ENCODE results near the gene DCBLD2. TPM values are rescaled to one million over a fixed set of nuclear protein-coding genes. Genes with fewer than 3 reads are reported as not detected.
"Not testable (repeated sequence)": the region's sequence is repeated elsewhere in the genome, so short reads cannot be mapped to it uniquely, and the experiment has no call there.

DCBLD2 gene
- total RNA-seq, 2 donors from 2014 or later: 26.4 to 151 TPM

DNA sequence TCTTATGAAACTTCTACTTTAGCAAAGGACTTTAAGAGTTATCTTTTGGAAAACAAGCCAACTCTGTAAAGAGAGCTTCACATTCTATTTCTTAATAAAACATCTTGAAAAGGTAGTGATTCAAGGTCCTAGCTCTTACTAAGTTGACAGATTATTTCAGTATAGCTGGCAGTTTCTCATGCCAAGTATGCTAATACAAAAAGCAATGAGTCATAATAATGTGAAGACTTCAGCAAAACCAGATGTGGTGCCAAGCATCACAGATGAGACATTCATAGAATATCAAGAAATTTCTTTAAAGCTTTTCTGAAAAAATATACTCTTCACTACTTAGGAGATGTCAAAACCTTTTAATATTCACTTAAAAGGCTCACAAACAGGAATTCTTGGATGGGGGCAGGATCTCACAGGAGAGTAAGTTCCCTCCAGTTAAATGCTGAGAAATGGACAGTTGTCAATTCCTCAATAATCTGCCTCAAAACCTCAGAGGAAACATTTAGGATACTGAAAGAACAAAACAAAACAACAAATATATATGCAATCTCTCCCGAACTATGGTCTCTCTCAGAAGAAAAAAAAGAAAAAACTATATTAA is 45.6 kb downstream of the DCBLD2 start:
- intact Hi-C loops (cut with DNase I): no loop called here
- Histone ChIP-seq H3K9me3 (no peaks in the 10 kb centered on the region), H3K4me3 (no peak overlapping the region), H3K27me3 (replicated peaks; ENCODE audit: insufficient read depth) (no peaks in the 10 kb centered on the region), H3K4me1 (replicated peaks) (no peaks in the 10 kb centered on the region), H3K27ac (no peak overlapping the region), H3K36me3 (no peaks in the 10 kb centered on the region)
- no peak for DNase-seq (ENCODE audit: low spot score)
- TF ChIP-seq CTCF (IDR thresholded peaks at IDR 0.05) (no peak), POLR2AphosphoS5 (IDR thresholded peaks at IDR 0.05) (no peak), POLR2A (IDR thresholded peaks at IDR 0.05) (no peak)
- WGBS: 81% methylated on average over 1 of the region's 1 CpG

- H3K4me3 ChIP-seq: no peak overlapping the region
- H3K27me3 ChIP-seq (replicated peaks; ENCODE audit: insufficient read depth): no peaks in the 10 kb centered on the region
- intact Hi-C loops (cut with DNase I): no loop called here
- 97% methylated on average over 1 of the region's 1 CpG for WGBS
- no peaks in the 10 kb centered on the region for H3K36me3 ChIP-seq
- TF ChIP-seq POLR2AphosphoS5 (IDR thresholded peaks at IDR 0.05) (no peak), POLR2A (IDR thresholded peaks at IDR 0.05) (no peak), CTCF (IDR thresholded peaks at IDR 0.05) (no peak)
- H3K27ac ChIP-seq: no peak overlapping the region
- H3K4me1 ChIP-seq (replicated peaks): no peaks in the 10 kb centered on the region
- no peak for DNase-seq (ENCODE audit: low spot score)
- no peaks in the 10 kb centered on the region for H3K9me3 ChIP-seq
Observed at GRCh38 chr3:98848108-98848507, 53.4 kb downstream of the DCBLD2 start.

GRCh38 chr3:98846101-98846500 is 55.4 kb downstream of the DCBLD2 start:
- Histone ChIP-seq H3K36me3 (no peaks in the 10 kb centered on the region), H3K9me3 (no peaks in the 10 kb centered on the region), H3K4me3 (no peak overlapping the region), H3K27ac (no peak overlapping the region), H3K27me3 (replicated peaks; ENCODE audit: insufficient read depth) (no peaks in the 10 kb centered on the region), H3K4me1 (replicated peaks) (no peaks in the 10 kb centered on the region)
- TF ChIP-seq POLR2A (IDR thresholded peaks at IDR 0.05) (no peak), CTCF (IDR thresholded peaks at IDR 0.05) (no peak), POLR2AphosphoS5 (IDR thresholded peaks at IDR 0.05) (no peak)
- intact Hi-C loops (cut with DNase I): no loop called here
- no peak for DNase-seq (ENCODE audit: low spot score)

DNA sequence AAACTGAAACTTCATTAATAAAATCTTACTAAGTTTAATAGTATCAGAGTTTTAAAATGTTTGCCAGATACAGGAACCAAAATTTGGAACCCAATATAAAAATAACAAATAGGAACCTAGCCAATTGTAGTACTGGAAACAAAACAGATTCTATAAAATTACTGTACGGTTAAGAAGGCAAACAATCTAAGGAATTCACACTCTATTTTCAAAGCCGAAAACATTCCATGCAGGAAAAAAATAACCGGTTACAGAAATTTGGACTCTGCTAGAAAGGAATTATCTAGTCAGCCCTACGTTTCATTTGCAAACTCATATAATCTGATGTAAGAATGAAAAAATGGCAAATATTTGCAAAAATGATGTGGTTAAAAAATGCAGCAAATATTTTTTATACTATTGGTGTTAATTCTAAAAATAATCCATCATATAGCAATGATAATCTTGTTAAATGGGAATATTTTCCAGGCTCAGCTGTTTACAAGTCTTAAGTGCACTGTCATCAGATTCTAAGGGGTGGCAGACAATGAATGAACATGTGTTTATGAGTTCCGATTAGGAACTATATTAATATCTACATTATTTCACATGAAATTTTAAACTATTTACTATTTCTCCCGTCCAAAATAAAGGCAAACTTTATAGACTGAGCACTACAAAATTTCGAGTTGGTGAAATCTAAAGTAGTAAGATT is 58.1 kb downstream of the DCBLD2 start:
- no peak for DNase-seq (ENCODE audit: low spot score)
- no peaks in the 10 kb centered on the region for H3K4me1 ChIP-seq (replicated peaks)
- H3K27me3 ChIP-seq (replicated peaks; ENCODE audit: insufficient read depth): no peaks in the 10 kb centered on the region
- WGBS: 52% methylated on average over 7 of the region's 7 CpGs
- intact Hi-C loops (cut with DNase I): no loop called here
- H3K36me3 ChIP-seq: no peaks in the 10 kb centered on the region
- H3K27ac ChIP-seq: no peak overlapping the region
- no peak overlapping the region for H3K4me3 ChIP-seq
- H3K9me3 ChIP-seq: no peaks in the 10 kb centered on the region
- no peak for TF ChIP-seq POLR2AphosphoS5 (IDR thresholded peaks at IDR 0.05)
- no peak for TF ChIP-seq POLR2A (IDR thresholded peaks at IDR 0.05)
- TF ChIP-seq CTCF (IDR thresholded peaks at IDR 0.05): no peak

DNA sequence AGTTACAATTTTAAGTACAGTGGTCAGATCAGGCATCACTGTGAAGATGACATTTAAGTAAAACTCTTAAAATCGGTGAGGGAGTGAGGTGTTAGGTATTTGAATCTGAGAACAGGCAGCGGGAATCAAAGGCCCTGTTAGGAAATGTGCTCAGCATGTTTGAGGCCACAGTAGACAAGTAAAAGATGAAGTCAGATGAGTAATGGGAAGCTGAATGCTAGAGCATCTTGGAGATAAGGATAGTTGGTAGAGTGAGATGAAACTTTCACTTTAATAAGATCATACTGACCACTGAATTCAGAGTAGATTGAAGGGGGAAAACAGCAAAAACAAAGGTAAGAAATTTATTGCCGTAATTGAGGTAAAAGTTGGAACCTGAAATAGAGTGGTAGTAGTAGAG is 61.6 kb downstream of the DCBLD2 start:
- no peak for TF ChIP-seq CTCF (IDR thresholded peaks at IDR 0.05)
- TF ChIP-seq POLR2A (IDR thresholded peaks at IDR 0.05): no peak
- no peak for TF ChIP-seq POLR2AphosphoS5 (IDR thresholded peaks at IDR 0.05)
- DNase-seq (ENCODE audit: low spot score): no peak
- Histone ChIP-seq H3K27ac (no peak overlapping the region), H3K36me3 (no peaks in the 10 kb centered on the region), H3K27me3 (replicated peaks; ENCODE audit: insufficient read depth) (no peaks in the 10 kb centered on the region), H3K4me1 (replicated peaks) (no peaks in the 10 kb centered on the region), H3K4me3 (no peak overlapping the region), H3K9me3 (no peaks in the 10 kb centered on the region)
- 91% methylated on average over 3 of the region's 3 CpGs for WGBS
- intact Hi-C loops (cut with DNase I): no loop called here

GRCh38 chr3:98831060-98831459 is 70.4 kb downstream of the DCBLD2 start:
- intact Hi-C loops (cut with DNase I); H3K27ac ChIP-seq; H3K4me3 ChIP-seq; H3K36me3 ChIP-seq; H3K27me3 ChIP-seq (replicated peaks; ENCODE audit: insufficient read depth); DNase-seq (ENCODE audit: low spot score); H3K4me1 ChIP-seq (replicated peaks); H3K9me3 ChIP-seq: not testable (repeated sequence)
- WGBS: 98% methylated on average over 5 of the region's 5 CpGs

Measured in prostate gland (tissue), 2 donors.